ENCODE results near the gene AJM1.

DNA sequence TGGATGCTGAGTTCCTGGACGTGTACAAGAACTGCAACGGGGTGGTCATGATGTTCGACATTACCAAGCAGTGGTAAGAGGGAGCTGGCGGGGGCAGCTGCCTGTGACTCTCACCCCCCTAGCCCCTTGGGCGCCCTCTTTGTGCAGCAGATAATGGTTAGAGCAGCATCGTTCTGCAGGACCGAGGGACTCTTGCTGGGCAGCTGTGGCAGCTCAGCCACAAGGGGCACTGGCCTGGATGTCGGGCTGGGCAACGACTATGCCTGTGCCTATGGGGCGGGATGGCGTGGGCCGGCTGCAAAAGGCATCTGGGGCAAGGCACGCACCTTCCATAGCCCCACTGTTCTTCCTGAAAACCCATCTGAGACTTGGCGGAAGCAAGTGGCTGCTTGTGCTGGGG is 12.9 kb upstream of the AJM1 start:
- no peak for TF ChIP-seq POLR2AphosphoS5 (IDR thresholded peaks at IDR 0.05)
- TF ChIP-seq, protein P1, sequence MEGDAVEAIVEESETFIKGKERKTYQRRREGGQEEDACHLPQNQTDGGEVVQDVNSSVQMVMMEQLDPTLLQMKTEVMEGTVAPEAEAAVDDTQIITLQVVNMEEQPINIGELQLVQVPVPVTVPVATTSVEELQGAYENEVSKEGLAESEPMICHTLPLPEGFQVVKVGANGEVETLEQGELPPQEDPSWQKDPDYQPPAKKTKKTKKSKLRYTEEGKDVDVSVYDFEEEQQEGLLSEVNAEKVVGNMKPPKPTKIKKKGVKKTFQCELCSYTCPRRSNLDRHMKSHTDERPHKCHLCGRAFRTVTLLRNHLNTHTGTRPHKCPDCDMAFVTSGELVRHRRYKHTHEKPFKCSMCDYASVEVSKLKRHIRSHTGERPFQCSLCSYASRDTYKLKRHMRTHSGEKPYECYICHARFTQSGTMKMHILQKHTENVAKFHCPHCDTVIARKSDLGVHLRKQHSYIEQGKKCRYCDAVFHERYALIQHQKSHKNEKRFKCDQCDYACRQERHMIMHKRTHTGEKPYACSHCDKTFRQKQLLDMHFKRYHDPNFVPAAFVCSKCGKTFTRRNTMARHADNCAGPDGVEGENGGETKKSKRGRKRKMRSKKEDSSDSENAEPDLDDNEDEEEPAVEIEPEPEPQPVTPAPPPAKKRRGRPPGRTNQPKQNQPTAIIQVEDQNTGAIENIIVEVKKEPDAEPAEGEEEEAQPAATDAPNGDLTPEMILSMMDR (IDR thresholded peaks at IDR 0.05): no peak

Measured in prostate gland (tissue), 2 donors.